ENCODE data around the gene LHFPL3.

DNA sequence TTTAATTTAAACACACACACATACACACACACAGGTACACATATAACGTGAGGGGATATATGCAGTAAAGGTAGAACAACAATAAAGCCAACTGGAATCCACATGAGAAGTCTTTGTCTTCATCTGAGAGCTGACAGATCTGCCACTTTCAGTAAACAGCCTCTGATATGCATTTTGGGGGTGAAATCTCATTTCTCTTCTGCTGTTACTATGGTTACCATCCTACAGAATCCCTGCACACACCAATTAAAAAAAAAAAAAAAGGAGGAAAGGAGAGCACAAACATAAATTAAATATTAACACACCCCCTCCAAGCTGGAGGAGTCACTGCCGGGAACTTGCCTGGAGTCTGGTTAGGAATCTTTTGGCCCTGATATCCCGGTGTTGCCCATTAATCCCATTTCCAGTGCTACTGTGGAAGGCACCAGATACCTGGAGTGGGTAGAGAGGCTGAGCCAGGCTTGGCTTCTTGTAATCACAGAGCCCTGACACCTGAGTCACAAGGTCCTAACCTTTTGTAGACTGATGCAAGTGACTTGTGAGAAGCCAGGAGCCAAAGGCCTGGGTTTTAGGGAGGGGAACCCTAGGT, 169.1 kb downstream of the LHFPL3 start:
- TF ChIP-seq, protein P1, sequence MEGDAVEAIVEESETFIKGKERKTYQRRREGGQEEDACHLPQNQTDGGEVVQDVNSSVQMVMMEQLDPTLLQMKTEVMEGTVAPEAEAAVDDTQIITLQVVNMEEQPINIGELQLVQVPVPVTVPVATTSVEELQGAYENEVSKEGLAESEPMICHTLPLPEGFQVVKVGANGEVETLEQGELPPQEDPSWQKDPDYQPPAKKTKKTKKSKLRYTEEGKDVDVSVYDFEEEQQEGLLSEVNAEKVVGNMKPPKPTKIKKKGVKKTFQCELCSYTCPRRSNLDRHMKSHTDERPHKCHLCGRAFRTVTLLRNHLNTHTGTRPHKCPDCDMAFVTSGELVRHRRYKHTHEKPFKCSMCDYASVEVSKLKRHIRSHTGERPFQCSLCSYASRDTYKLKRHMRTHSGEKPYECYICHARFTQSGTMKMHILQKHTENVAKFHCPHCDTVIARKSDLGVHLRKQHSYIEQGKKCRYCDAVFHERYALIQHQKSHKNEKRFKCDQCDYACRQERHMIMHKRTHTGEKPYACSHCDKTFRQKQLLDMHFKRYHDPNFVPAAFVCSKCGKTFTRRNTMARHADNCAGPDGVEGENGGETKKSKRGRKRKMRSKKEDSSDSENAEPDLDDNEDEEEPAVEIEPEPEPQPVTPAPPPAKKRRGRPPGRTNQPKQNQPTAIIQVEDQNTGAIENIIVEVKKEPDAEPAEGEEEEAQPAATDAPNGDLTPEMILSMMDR (conservative IDR thresholded peaks at IDR 0.05; ENCODE audit: low read length), result no peak
- TF ChIP-seq EZH2phosphoT487 (IDR thresholded peaks at IDR 0.05; ENCODE audit: borderline replicate concordance, low read depth, low read length), result no peak

Measured in OCI-LY7 (cell line).